NOMO-1 treated with dmso at 0.1 percent for 144 hours (cell line): ENCODE measurements around the gene BORCS5.
"Not testable (repeated sequence)": the region's sequence is repeated elsewhere in the genome, so short reads cannot be mapped to it uniquely, and the experiment has no call there.

Experiments
- DNase-seq: peaks from one replicate; lab custom pipeline; 2025; ENCODE audit not compliant: unreplicated experiment; lab: John Stamatoyannopoulos, UW

The BORCS5 gene

GRCh38 chr12:12356896-12357718 is at the start of gene BORCS5:
Gene BORCS5 (plus strand): TSS chr12:12357078. CDS start chr12:12357452, 374 bp downstream.
- peak; percentile 98 for DNase-seq

DNA sequence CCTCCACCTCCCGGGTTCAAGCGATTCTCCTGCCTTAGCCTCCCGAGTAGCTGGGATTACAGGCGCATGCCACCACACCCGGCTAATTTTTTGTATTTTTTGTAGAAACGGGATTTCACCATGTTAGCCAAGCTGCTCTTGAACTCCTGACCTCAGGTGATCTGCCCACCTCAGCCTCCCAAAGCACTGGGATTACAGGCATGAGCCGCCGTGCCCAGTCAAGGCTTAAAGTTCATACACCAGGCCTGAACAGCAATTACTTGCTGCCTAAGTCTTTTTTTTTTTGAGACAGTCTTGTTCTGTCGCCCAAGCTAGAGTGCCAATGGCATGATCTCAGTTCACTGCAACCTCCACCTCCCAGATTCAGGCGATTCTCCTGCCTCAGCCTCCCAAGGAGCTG is 46.2 kb upstream of the BORCS5 start:
- DNase-seq, result not testable (repeated sequence)

DNA sequence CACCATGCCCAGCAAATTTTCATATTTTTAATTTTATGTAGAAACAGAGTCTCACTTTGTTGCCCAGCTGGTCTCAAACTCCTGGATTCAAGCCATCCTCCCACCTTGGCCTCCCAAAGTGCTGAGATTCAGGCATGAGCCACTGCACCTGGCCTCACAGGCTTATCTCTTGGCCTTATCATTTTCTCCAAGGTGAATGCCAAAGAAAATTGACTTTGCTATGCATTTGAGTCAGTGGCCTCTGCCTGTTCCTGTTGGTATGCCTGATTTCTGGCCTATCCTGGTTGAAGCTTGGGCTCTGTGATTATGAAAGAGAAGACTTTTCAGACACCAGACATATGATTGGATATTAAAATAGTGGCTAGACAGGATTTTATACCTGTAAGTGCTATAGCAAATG is 41.0 kb upstream of the BORCS5 start:
- DNase-seq, result no peak

GRCh38 chr12:12319451-12320183 is 37.3 kb upstream of the BORCS5 start:
- no peak for DNase-seq

DNA sequence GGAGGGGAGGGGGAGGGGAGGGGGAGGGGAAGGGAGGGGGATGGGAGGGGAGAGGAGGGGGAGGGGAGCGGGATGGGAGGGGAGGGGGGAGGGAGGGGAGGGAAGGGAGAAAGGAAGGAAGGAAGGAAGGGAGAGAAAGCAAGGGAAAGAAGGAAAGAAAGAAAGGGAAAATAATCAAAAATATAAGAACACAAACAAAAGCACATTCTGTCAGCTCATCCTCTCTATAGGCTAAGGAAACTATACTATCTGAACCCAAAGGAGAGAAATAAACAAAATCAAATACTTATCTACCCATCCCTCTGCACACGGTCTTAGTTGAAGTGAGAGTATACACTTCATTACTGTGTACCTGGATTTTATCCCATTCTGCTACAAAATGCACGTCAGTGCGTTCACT is 33.8 kb upstream of the BORCS5 start:
- DNase-seq, result no peak

- no peak for DNase-seq
Observed at GRCh38 chr12:12323591-12323990, 33.3 kb upstream of the BORCS5 start.

GRCh38 chr12:12326262-12326661 is 30.6 kb upstream of the BORCS5 start:
- no peak for DNase-seq

GRCh38 chr12:12327802-12328201 is 29.1 kb upstream of the BORCS5 start:
- peak; percentile 35 for DNase-seq

DNA sequence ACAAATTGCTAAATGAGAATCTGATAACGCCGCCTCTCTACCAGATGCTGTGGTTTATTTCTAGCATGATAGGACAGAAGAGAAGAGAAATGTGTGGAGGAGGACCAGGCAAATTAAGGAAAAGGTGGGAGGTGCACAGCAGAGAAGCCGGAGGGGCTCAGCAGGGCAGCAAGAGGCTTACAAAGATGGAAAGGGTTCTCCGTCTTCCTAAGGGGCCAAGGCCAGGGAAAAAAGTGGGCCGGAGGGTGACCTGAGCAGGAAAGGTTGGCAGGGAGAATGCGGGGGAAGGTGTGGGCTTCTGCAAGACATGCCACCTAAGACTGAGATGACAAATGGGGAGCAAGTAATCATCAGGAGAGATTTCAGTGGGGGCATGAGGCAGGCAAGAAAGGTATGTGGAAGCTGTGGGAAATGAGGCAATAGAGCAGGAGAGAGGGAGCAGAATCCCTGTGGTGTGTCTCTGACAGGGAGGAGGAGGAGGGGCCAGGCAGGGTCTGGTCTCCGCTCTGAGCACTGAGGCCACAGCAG is 25.6 kb upstream of the BORCS5 start:
- no peak for DNase-seq

DNA sequence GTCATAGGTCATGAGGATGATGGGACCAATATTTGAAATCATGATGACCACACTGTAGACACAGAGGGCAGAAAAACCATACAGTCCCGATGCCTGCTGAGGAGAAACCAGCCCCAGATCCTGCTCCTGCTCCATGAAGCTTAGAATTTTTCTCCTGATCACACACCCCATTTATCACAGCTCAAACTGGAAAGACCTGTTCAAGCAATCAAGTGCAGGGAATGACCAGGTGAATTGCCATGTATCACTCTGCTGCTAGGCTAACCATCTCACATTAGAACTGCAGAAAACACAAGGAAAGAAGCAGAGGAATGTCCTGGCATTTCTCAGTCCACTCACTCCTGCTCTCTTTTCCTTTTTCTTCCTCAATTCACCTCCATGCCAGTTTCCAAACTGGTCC is 25.0 kb upstream of the BORCS5 start:
- no peak for DNase-seq

- DNase-seq, result no peak
Observed at GRCh38 chr12:12333407-12334366, 23.2 kb upstream of the BORCS5 start.

DNA sequence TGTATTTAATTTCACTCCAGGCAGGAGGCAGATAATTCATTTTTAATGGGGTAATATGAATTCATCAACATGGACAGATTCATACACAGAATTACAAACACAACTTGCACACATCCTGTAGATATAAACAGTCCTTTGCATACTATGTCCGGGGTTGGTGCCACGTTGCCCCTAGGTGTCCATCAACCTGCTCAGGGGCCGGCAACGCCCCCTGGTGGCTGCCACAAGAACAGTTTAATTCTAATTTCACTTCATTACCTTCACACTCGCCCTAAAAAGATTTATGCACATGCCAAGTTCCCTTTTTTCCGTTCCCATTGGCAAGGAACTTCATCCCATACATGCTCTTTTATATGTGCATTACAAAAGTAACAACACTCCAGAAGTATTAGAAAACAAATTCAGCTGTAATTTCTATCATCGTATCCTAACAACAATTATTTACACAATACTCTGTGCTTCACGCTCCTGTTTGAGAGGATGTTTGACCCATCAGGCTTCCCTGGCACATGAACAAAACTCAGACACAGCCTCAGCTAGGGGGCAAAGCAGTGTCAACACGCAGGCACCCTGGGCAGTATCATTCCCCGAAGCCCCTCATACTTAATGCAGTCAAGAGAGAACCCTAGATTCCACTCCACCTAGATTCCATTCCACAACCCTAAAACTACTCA is 22.4 kb upstream of the BORCS5 start:
- peak; percentile 19 for DNase-seq

DNA sequence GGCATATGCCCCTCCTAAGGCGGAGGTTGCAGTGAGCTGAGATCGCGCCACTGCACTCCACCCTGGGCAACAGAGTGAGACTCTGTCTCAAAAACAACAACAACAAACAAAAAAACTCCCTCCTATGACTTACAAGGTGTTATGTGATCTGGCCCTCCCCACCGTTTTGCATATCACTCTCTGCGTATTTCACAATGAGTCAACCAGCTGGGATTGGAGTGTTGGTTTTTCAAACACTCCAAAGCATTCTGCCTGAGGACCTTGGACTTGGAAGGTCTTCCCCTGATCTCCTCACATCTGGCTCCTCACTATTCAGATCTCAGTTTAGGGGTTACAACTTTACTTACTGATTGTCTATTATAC is 20.8 kb upstream of the BORCS5 start:
- DNase-seq, result no peak

- no peak for DNase-seq
Observed at GRCh38 chr12:12336511-12336910, 20.4 kb upstream of the BORCS5 start.

DNA sequence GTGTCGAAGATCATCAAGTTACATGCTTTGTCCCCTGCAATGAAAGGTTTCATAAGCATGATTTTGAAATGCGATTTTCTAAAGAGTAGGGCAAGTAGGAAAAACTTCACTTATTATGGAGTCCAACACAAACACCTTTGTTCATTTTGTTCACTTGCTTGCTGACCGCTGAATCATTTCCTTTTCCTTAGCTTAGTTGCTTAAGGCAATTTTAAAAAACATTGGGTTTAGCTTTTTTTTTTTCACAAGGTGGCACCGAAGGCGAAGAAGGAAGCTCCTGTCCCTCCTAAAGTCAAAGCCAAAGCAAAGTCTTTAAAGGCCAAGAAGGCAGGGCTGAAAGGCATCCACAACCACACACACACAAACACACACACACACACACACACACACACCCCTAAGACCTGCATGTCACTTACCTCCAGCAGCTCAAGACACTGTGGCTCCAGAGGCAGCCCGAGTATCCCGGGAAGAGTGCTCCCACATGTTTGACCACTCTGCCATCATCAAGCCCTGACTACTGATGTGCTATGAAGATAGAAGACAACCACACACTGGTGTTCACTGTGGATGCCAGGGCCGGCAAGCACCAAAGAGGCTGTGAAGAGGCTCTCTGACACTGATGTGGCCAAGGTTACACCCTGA is 18.2 kb upstream of the BORCS5 start:
- DNase-seq, result no peak

GRCh38 chr12:12349711-12350665 is 6.9 kb upstream of the BORCS5 start, which contains the start of gene MANSC1:
Gene MANSC1 (minus strand): TSS chr12:12350242. CDS start chr12:12343314, 6,928 bp downstream.
- peak; percentile 5 for DNase-seq

DNA sequence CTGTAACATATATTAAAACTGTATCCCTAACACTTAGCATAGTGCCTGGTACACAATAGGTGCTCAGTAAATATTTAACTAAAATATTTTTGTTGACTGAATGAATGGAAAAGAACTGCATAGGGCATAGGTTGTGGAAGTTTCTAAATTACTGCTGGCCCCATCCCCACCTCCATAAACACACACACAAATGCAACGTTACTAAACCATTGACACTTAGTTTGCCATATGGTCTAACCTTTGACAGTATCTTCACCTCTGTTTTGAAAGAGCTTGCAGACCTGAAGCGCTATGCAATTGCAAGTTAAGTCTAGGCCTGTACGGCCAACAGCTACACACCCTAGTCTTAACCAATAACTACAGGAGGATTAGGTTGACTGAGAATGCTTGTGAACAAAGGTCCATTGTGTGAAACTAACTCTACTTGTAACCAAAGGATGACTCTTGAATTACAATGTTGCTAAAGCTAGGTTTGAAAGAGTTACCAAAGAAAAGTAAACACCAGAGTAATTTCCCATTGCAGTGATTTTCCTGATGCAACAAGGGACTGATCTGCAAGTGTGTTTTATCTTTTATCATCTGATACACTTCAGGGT is 5.9 kb upstream of the BORCS5 start:
- no peak for DNase-seq

GRCh38 chr12:12351468-12352185 is 5.3 kb upstream of the BORCS5 start:
- DNase-seq, result not testable (repeated sequence)
